Liver (tissue), 3 donors: ENCODE results near the gene IL1RN.

Experiments used
- CTCF ChIP-seq: fragments of 150-350 bp; IDR thresholded peaks from 2 replicates; pipeline ENCODE4 v1.5.1; 2017; ENCODE audit warnings: improper control_type of control experiment, low read depth, low read length; ENCODE audit not compliant: missing input control
- EGR1 ChIP-seq, 2 donors: IDR thresholded peaks; 2 replicates each; pipeline ENCODE4 v1.6.1; 2016 to 2018; ENCODE audit warnings: antibody characterized with exemption in 2 of 2, low read depth in 2 of 2
- FOXA1 ChIP-seq: IDR thresholded peaks from 2 replicates; pipeline ENCODE4 v1.6.1; 2016; ENCODE audit warnings: antibody characterized with exemption
- FOXA2 ChIP-seq: IDR thresholded peaks from 2 replicates; pipeline ENCODE4 v1.6.1; 2016; ENCODE audit warnings: antibody characterized with exemption
- NR2F2 ChIP-seq: IDR thresholded peaks from 2 replicates; pipeline ENCODE4 v1.6.1; 2016; ENCODE audit warnings: antibody characterized with exemption
- RAD21 ChIP-seq, 2 donors: IDR thresholded peaks; 2 replicates each; pipeline ENCODE4 v1.6.1; 2016; ENCODE audit warnings: antibody characterized with exemption in 2 of 2, mild to moderate bottlenecking in 2 of 2
- RXRA ChIP-seq, 2 donors: IDR thresholded peaks; 2 replicates each; pipeline ENCODE4 v1.6.1; 2017 to 2018; ENCODE audit warnings: antibody characterized with exemption in 2 of 2, mild to moderate bottlenecking in 1 of 2
- TAF1 ChIP-seq: conservative IDR thresholded peaks from 2 replicates; pipeline ENCODE4 v1.6.1; 2016; ENCODE audit warnings: antibody characterized with exemption, mild to moderate bottlenecking
- YY1 ChIP-seq: IDR thresholded peaks from 2 replicates; pipeline ENCODE4 v1.6.1; 2016; ENCODE audit warnings: antibody characterized with exemption, mild to moderate bottlenecking
- TF ChIP-seq, protein P1 (sequence below): IDR thresholded peaks from 2 replicates; pipeline ENCODE4 v1.6.1; 2016; ENCODE audit warnings: antibody characterized with exemption
- TF ChIP-seq, protein P2 (sequence below): IDR thresholded peaks from 2 replicates; pipeline ENCODE4 v1.6.1; 2016; ENCODE audit warnings: antibody characterized with exemption
- donor health status: healthy.
- donor health status: healthy.

DNA sequence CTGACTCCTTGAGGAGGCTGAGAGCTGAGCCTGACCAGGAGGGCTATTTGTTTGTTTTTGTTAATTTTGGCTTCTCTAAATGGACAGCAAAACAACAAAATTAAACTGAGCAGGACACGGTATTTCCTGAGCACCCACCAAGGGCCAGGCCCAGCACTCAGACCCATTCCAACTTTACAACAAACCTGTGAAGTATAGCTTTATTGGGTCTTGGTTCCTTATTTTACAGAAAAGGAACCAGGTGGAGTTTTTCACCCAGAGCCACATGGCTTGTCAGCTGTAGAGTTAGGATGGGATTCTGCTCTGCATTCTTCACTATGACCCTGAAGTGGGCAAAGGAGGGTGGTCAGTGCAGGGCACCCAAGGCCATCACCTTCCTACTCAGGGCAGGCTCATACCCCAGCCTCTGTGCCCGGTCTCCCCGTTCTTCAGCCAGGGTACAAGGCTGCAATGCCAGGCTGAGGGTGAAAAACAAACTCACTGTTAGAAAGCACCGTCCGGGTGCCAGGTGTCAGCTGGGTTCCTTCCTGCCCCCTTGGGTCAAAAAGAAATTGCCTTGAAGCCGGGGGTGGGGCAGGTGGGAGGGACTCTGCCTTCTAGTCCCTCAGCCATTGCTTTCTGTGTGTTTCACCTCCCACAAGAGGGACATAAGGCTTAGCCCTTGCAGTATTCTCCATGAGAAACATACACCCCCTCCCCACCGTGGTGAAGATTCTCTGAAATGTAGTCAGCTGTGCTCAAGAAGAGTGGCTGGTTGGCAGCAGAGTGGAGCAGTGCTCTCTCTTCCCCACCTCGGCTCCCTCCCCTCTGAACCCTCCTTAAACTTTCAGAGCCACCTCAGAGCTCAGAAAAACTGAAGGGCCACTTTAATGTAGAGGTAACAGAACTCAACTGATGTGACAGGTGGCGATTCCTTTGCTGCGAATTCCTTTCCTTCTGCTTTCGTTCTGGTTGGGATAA lies 48.6 kb downstream of the IL1RN start:
- TF ChIP-seq CTCF = no peak
- TF ChIP-seq, protein P1, sequence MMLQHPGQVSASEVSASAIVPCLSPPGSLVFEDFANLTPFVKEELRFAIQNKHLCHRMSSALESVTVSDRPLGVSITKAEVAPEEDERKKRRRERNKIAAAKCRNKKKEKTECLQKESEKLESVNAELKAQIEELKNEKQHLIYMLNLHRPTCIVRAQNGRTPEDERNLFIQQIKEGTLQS = no peak
- TF ChIP-seq EGR1 (IDR thresholded peaks at IDR 0.05; ENCODE audit: low read depth in 2 of 2) = no peak
- no peak for TF ChIP-seq YY1
- TF ChIP-seq, protein P2, sequence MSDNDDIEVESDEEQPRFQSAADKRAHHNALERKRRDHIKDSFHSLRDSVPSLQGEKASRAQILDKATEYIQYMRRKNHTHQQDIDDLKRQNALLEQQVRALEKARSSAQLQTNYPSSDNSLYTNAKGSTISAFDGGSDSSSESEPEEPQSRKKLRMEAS = no peak
- TF ChIP-seq RAD21 (IDR thresholded peaks at IDR 0.05) = no peak
- TF ChIP-seq FOXA1 = no peak
- TF ChIP-seq TAF1 = no peak
- TF ChIP-seq NR2F2 = no peak
- TF ChIP-seq RXRA (IDR thresholded peaks at IDR 0.05) = no peak
- TF ChIP-seq FOXA2 = no peak
